Panc1 (cell line): ENCODE measurements around the gene ALK. TPM values are rescaled to one million over a fixed set of nuclear protein-coding genes. Genes with fewer than 3 reads are reported as not detected.

Experiments
- ATAC-seq: fragments of 200-7000 bp; cut with Tn5 transposase; 2 replicates; pipeline ENCODE4 v1.9.1; 2020; ENCODE audit warnings: mild to moderate bottlenecking, moderate library complexity
- BruUV-seq: library from RNA; stranded (reverse); fragments of 400-500 nt; replicated peaks from 2 replicates; lab custom pipeline; 2021; lab: Mats Ljungman, UMichigan
- CTCF ChIA-PET: fragments of 300-600 bp; sonication (Branson Sonifier 250); formaldehyde crosslinking; loops from one replicate; lab custom pipeline; 2022; ENCODE audit warnings: antibody characterized with exemption; lab: Charles Lee
- POLR2A ChIA-PET: fragments of 300-600 bp; sonication (Branson Sonifier 250); formaldehyde crosslinking; loops from one replicate; lab custom pipeline; 2022; ENCODE audit warnings: antibody characterized with exemption; lab: Charles Lee
- DNase-seq: peaks from one replicate; pipeline ENCODE4 v3.0.0-alpha.2; 2010; ENCODE audit warnings: low read depth, low spot score
- H3K27ac ChIP-seq: 2 replicates; pipeline ENCODE4 v1.5.1; 2011; ENCODE audit warnings: mild to moderate bottlenecking, low read length, inconsistent platforms
- H3K27me3 ChIP-seq: fragments of 200-500 bp; sonication (Bioruptor generic); 2 replicates; pipeline ENCODE4 v1.6.0; 2014; ENCODE audit warnings: low read length, inconsistent platforms; ENCODE audit not compliant: control insufficient read depth, insufficient read depth
- H3K36me3 ChIP-seq: fragments of 200-500 bp; sonication (Bioruptor generic); 2 replicates; pipeline ENCODE4 v1.5.1; 2014; ENCODE audit warnings: inconsistent platforms, mild to moderate bottlenecking, low read length, moderate library complexity; ENCODE audit not compliant: control insufficient read depth, insufficient read depth
- H3K4me1 ChIP-seq: 2 replicates; pipeline ENCODE4 v1.5.1; 2011; ENCODE audit warnings: inconsistent platforms, mild to moderate bottlenecking, low read length, moderate library complexity; ENCODE audit not compliant: control insufficient read depth, insufficient read depth
- H3K4me3 ChIP-seq, 2 experiments: 2 replicates each; pipeline ENCODE4 v1.5.1; 2011 to 2012; ENCODE audit warnings: low read depth in 2 of 2, low read length in 2 of 2, mild to moderate bottlenecking in 2 of 2, inconsistent platforms in 1 of 2, moderate library complexity in 1 of 2
- H3K9me3 ChIP-seq: fragments of 200-500 bp; sonication (Bioruptor generic); 2 replicates; pipeline ENCODE4 v1.5.1; 2014; ENCODE audit warnings: low read depth, mild to moderate bottlenecking, inconsistent platforms, low read length, moderate library complexity; ENCODE audit not compliant: control insufficient read depth, insufficient read depth
- POLR2AphosphoS5 ChIP-seq: IDR thresholded peaks from 2 replicates; pipeline ENCODE4 v1.6.1; 2012; ENCODE audit warnings: mild to moderate bottlenecking, low read depth, low read length, moderate library complexity
- REST ChIP-seq, 2 experiments: IDR thresholded peaks; 2 replicates each; pipeline ENCODE4 v1.6.1; 2011 to 2012; ENCODE audit warnings: low read depth in 2 of 2, control low read depth in 1 of 2, low read length in 1 of 2, mild to moderate bottlenecking in 1 of 2, moderate library complexity in 1 of 2; ENCODE audit not compliant: insufficient read depth in 1 of 2
- SIN3A ChIP-seq: IDR thresholded peaks from 2 replicates; pipeline ENCODE4 v1.6.1; 2012; ENCODE audit warnings: low read depth, mild to moderate bottlenecking, low read length, moderate library complexity, borderline replicate concordance; ENCODE audit not compliant: insufficient read depth
- TCF7L2 ChIP-seq: IDR thresholded peaks from 2 replicates; pipeline ENCODE4 v1.6.1; 2011; ENCODE audit warnings: mild to moderate bottlenecking, low read depth, low read length, inconsistent platforms
- in situ Hi-C: cut with HindIII; loops from 2 replicates; pipeline ENCODE4 v1.10.0; 2016; ENCODE audit warnings: low sequenced_read_pairs, low pct_unique_long_range_greater_than_20kb
- intact Hi-C: fragments of 100-400 bp; cut with micrococcal nuclease; formaldehyde crosslinking; loops from one replicate; pipeline ENCODE4 v1.10.0; 2022; ENCODE audit not compliant: unreplicated experiment
- total RNA-seq: library from RNA; stranded (reverse); gene quantifications from one replicate; pipeline ENCODE4 v1.2.1, GENCODE V29; 2021; ENCODE audit not compliant: unreplicated experiment
- TF ChIP-seq, protein P1 (sequence below): fragments of 450-650 bp; IDR thresholded peaks from 2 replicates; pipeline ENCODE4 v1.5.1; 2017; ENCODE audit warnings: mild to moderate bottlenecking

The ALK gene
- total RNA-seq, 1 experiment from 2014 or later, result not detected

DNA sequence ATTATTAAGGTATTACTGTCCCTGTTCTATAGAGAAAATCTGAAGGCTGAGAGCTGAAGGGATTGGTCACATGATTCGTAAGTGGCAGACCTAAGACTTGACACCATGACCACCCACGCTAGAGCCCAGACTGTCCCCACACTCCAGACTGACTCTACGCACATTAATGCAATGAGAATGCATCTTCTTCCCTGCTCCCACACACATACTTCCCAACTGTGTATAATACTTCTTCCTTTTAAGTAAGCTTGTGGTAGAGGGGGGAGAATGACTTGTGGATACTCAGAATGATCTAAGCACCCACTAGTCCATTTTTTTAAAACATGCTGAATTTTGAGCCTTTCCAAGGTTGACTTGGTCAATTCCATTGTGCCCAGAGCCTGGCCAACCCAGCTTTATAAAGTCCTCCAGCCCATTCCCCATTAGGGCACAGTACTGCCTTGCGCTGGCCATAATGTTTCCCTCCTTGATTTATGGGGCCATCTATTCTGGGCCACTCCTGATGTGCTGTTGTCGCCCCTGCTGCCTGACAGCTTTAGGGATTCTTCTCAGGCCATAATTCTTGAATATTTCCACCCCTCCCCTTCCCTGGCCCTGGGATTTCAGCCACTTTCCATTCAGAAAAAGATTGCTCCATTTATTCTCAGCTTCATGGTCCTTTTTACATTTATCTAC lies 28.7 kb downstream of the ALK start:
- ChIA-PET CTCF (no interaction called here), POLR2A (no interaction called here)
- ATAC-seq (no peak), DNase-seq (no peak)
- Histone ChIP-seq H3K4me1 (no peaks in the 10 kb centered on the region), H3K4me3 (no peak overlapping the region), H3K27me3 (peaks cover 7% of the 10 kb centered on the region), H3K9me3 (no peaks in the 10 kb centered on the region), H3K36me3 (no peaks in the 10 kb centered on the region), H3K27ac (no peak overlapping the region)
- TF ChIP-seq, protein P1, sequence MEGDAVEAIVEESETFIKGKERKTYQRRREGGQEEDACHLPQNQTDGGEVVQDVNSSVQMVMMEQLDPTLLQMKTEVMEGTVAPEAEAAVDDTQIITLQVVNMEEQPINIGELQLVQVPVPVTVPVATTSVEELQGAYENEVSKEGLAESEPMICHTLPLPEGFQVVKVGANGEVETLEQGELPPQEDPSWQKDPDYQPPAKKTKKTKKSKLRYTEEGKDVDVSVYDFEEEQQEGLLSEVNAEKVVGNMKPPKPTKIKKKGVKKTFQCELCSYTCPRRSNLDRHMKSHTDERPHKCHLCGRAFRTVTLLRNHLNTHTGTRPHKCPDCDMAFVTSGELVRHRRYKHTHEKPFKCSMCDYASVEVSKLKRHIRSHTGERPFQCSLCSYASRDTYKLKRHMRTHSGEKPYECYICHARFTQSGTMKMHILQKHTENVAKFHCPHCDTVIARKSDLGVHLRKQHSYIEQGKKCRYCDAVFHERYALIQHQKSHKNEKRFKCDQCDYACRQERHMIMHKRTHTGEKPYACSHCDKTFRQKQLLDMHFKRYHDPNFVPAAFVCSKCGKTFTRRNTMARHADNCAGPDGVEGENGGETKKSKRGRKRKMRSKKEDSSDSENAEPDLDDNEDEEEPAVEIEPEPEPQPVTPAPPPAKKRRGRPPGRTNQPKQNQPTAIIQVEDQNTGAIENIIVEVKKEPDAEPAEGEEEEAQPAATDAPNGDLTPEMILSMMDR, result no peak
- TF ChIP-seq TCF7L2, result no peak
- TF ChIP-seq REST (IDR thresholded peaks at IDR 0.05; ENCODE audit: insufficient read depth in 1 of 2, low read depth in 2 of 2, low read length in 1 of 2), result no peak
- TF ChIP-seq POLR2AphosphoS5, result no peak
- TF ChIP-seq SIN3A, result no peak
- in situ Hi-C loops (no loop called here), intact Hi-C loops (no loop called here)
- no TSS peak for BruUV-seq

DNA sequence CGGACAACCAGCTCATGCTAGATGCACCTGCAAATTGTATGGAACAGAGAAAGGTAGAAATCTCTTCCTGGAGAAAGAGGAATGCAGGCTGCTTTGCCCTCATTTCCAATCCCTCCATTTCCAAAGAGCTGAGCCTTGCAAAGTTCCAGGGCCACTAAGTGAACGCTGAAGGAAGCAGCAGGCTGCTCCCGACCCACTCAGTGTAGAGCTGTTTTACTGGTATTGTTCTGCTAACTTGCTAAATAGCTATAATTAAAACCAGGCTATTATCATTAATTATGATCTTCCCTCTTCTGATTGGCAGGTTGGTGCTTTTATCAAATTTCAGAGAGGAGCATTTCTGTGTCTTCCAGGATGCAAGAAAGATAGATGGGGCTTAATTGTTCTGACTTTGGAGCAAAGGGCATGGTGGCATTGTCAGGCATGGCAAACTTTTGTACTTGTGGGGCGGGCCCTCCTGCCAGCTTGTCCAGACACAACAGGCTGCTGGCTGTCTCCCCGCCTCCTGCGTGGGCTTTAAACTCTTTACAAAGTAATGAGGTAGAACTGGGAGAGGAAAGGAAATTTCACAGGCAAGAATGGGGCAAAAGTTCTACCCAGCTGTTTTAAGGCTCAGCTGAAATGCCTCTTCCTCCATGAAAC lies 40.2 kb downstream of the ALK start:
- ATAC-seq (no peak), DNase-seq (no peak)
- CTCF ChIA-PET, result no interaction called here
- TF ChIP-seq SIN3A (no peak), REST (IDR thresholded peaks at IDR 0.05; ENCODE audit: insufficient read depth in 1 of 2, low read depth in 2 of 2, low read length in 1 of 2) (no peak), TCF7L2 (no peak), POLR2AphosphoS5 (no peak)
- TF ChIP-seq, protein P1, result no peak
- H3K27ac ChIP-seq, result no peak overlapping the region
- H3K4me1 ChIP-seq, result no peaks in the 10 kb centered on the region
- H3K9me3 ChIP-seq, result no peaks in the 10 kb centered on the region
- H3K4me3 ChIP-seq, result no peak overlapping the region
- H3K27me3 ChIP-seq, result no peaks in the 10 kb centered on the region; the same call in 1 of the 2 replicates
- POLR2A ChIA-PET, result no interaction called here
- intact Hi-C loops (no loop called here), in situ Hi-C loops (no loop called here)
- no peaks in the 10 kb centered on the region for H3K36me3 ChIP-seq
- BruUV-seq, result no TSS peak
